Mucosa of descending colon (tissue), 3 donors: ENCODE measurements around the gene TOX2. TPM values are rescaled to one million over a fixed set of nuclear protein-coding genes. Genes with fewer than 3 reads are reported as not detected.

ENCODE experiments used
- ATAC-seq: fragments of 200-7000 bp; cut with Tn5 transposase; one replicate; pipeline ENCODE4 v1.9.1; 2020; ENCODE audit warnings: mild to moderate bottlenecking, moderate library complexity
- DNase-seq, 3 donors: peaks; one replicate each; pipeline ENCODE4 v3.0.0-alpha.2; 2020
- H3K36me3 ChIP-seq: fragments of 200-600 bp; one replicate; pipeline ENCODE4 v1.8.0; 2021; ENCODE audit warnings: low read depth, mild to moderate bottlenecking
- H3K4me1 ChIP-seq: fragments of 200-600 bp; one replicate; pipeline ENCODE4 v1.8.0; 2021; ENCODE audit warnings: low read depth, mild to moderate bottlenecking
- H3K4me3 ChIP-seq: fragments of 200-600 bp; one replicate; pipeline ENCODE4 v1.8.0; 2021; ENCODE audit warnings: mild to moderate bottlenecking
- H3K9me3 ChIP-seq: fragments of 200-600 bp; one replicate; pipeline ENCODE4 v1.8.0; 2021; ENCODE audit warnings: mild to moderate bottlenecking
- CTCF ChIP-seq: fragments of 200-600 bp; IDR thresholded peaks from one replicate; pipeline ENCODE4 v1.8.0; 2022; ENCODE audit warnings: antibody characterized with exemption, mild to moderate bottlenecking
- intact Hi-C, 2 donors: fragments of 100-400 bp; cut with DNase I in 1 of 2; cut with micrococcal nuclease in 1 of 2; formaldehyde crosslinking; loops; one replicate each; pipeline versions ENCODE4 v1.11.0 to v1.11.1; 2022; cut with DNase I, micrococcal nuclease
- total RNA-seq, 3 donors: library from RNA; stranded (reverse); fragmentation: NEBNext Ultra II Directional in 2 of 3; extraction: Animal tissue kit (Norgen Biotek cat#: 25700) in 2 of 3; gene quantifications; one replicate each; pipeline versions ENCODE4 v1.2.1 to v1.2.4, GENCODE V29; 2021 to 2023
- donor health status: DM: no; HTN: no; CAD: no; lungs with moderate emphysema.
- donor health status: DM: no; HTN: no; CAD: no.
- donor health status: DM: no; HTN: yes; CAD: no.

The TOX2 gene
- total RNA-seq, 3 donors from 2014 or later, result 2.9 to 6.1 (median 5.5) TPM

- intact Hi-C loops, result no loop called here
- DNase-seq (no peak), ATAC-seq (no peak)
- Histone ChIP-seq H3K4me1 (peaks cover 10% of the 10 kb centered on the region), H3K36me3 (no peaks in the 10 kb centered on the region), H3K9me3 (no peaks in the 10 kb centered on the region), H3K4me3 (no peak overlapping the region)
- TF ChIP-seq CTCF, result no peak
Measured at GRCh38 chr20:43921227-43921780, 6.7 kb downstream of the TOX2 start.

- no peak overlapping the region for H3K4me3 ChIP-seq
- no peaks in the 10 kb centered on the region for H3K9me3 ChIP-seq
- ATAC-seq (no peak), DNase-seq (no peak)
- TF ChIP-seq CTCF, result no peak
- intact Hi-C loops, result no loop called here
- no peaks in the 10 kb centered on the region for H3K36me3 ChIP-seq
- peaks cover 9% of the 10 kb centered on the region for H3K4me1 ChIP-seq
Measured at GRCh38 chr20:43922614-43923013, 8.0 kb downstream of the TOX2 start.

- intact Hi-C loops, result no loop called here
- no peak overlapping the region for H3K4me3 ChIP-seq
- ATAC-seq, result no peak
- no peak for DNase-seq
- no peaks in the 10 kb centered on the region for H3K9me3 ChIP-seq
- H3K36me3 ChIP-seq, result no peaks in the 10 kb centered on the region
- peaks cover 9% of the 10 kb centered on the region for H3K4me1 ChIP-seq
- TF ChIP-seq CTCF, result no peak
Measured at GRCh38 chr20:43923322-43923721, 8.7 kb downstream of the TOX2 start.

GRCh38 chr20:43923917-43924316, 9.3 kb downstream of the TOX2 start:
- intact Hi-C loops, result no loop called here
- peaks cover 9% of the 10 kb centered on the region for H3K4me1 ChIP-seq
- ATAC-seq (no peak), DNase-seq (no peak)
- H3K4me3 ChIP-seq, result no peak overlapping the region
- H3K9me3 ChIP-seq, result no peaks in the 10 kb centered on the region
- no peak for TF ChIP-seq CTCF
- no peaks in the 10 kb centered on the region for H3K36me3 ChIP-seq

GRCh38 chr20:43925215-43925614, 10.6 kb downstream of the TOX2 start:
- H3K36me3 ChIP-seq, result no peaks in the 10 kb centered on the region
- DNase-seq (no peak), ATAC-seq (peak; percentile 21)
- intact Hi-C loops, result no loop called here
- TF ChIP-seq CTCF, result no peak
- no peaks in the 10 kb centered on the region for H3K9me3 ChIP-seq
- peaks cover 9% of the 10 kb centered on the region for H3K4me1 ChIP-seq
- H3K4me3 ChIP-seq, result no peak overlapping the region

- intact Hi-C loops, result no loop called here
Measured at GRCh38 chr20:43925801-43926200, 11.1 kb downstream of the TOX2 start.

More at GRCh38 chr20:43925801-43926200, 11.1 kb downstream of the TOX2 start:
- peak in 2 of 3 donors; percentile 62 to 71 for DNase-seq
- ATAC-seq, result peak; percentile 66
- Histone ChIP-seq H3K36me3 (no peaks in the 10 kb centered on the region), H3K4me3 (no peak overlapping the region), H3K9me3 (no peaks in the 10 kb centered on the region), H3K4me1 (peaks cover 9% of the 10 kb centered on the region)
- no peak for TF ChIP-seq CTCF
